GM21447 (cell line): Measurements from ENCODE around the gene NEDD4L.

ENCODE experiments used
- ATAC-seq: cut with Tn5 transposase; IDR thresholded peaks from one replicate; pipeline ENCODE4 v1.9.1; 2021; ENCODE audit not compliant: unreplicated experiment

The NEDD4L gene

DNA sequence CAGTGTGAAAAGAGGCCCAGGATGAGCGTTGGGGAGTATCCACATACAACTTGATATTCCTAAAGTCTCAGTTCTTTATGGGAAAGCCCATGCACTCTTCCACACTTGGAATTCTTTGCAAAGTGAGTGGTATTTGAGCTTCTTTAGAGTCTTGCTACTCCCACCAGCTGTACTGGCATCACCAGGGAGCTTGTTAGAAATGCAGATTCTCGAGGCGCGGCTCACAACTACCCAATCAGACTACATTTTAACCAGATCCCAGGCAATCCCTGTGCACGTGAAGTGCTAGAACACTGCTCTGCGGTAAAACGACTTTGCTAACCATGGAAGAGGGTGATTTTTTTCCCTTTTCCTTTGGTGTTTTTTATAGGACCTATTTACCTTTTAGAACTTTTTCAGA is 184.7 kb downstream of the NEDD4L start:
- ATAC-seq, result no peak

DNA sequence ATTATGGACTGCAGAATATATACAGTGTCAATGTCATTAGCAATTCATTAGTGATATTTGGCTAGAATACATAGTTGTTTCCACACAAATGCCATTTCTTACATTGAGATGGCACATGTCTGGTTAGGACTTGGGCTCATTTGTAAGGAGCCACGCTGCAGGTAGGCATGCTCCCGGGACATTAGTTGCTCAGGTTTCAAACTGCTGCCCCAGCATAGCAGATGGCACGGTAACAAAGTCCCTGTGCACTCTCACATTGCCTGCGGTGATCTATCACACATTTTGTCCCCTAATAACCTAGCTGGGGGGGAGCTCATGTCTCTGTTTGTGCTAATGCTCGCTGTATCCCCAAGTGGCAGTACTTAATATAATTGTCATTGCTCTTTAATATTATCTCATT is 185.1 kb downstream of the NEDD4L start:
- ATAC-seq, result no peak

DNA sequence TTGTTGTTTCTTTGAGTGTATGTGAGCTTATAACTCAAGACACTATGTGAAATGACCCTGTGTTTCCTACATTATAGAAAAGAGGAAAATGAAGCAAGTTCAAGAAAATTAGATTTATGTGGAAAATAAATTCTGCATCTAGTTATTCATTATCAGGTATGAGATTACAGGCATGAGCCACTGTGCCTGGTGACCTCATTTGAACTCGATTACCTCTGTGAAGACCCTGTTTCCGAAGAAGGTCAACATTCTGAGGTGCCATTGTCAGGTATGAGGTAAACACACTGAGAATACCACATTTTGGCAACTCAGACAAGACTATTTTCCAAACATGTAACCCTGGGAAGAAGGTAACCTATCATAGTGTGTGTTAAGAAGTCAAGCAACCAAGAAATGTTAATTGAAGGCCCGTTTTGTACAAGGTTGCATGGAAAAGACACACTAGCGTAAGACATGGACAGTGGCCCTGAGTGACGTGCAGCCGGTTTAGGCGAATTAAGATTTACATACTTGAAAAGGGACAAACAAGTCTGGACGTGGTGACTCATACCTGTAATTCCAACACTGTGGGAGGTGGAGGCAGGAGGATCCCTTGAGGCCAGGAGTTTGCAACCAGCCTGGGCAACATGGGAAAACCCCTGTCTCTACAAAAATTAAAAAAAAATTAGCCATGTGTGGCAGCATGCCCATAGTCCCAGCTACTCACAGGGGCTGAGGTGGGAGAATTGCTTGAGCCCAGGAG is 186.6 kb downstream of the NEDD4L start:
- ATAC-seq, result no peak

DNA sequence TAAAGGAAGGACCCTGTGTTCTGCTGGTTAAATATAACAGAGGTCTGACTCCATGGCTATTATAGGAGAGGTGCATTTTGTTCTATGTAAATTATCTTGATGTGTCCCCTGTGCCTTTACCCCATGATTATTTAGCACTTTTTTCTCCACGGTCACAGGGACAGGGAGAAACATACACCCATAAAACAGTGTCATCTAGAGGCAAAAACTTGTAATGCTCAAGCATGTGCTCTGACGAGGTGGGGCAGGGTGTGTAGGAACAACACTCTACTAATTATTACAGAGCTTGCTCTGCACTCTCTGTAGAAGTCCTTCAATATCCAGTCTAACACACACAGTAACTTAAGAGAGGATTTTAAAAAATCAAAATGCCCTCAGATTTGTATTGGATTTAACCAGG is 187.9 kb downstream of the NEDD4L start:
- no peak for ATAC-seq

DNA sequence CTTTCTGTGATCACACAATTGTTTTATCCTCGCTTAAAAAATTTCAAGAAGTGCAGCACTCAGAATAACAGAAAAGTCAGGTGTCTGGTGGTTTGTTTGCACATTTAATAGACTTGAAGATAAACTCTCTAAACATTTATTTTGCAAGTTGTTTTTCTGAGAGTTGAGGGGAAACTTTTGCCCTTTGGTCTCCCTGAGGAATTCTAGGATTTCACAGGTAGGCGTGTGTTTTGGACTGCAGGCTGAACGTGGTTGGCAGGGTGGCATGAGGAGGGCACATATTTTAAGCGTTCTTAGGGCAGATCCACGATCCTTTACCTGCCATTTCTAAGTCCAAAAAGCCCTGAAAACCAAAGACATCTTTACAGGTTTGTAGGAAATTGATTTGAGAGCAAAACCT is 188.6 kb downstream of the NEDD4L start:
- ATAC-seq, result no peak

DNA sequence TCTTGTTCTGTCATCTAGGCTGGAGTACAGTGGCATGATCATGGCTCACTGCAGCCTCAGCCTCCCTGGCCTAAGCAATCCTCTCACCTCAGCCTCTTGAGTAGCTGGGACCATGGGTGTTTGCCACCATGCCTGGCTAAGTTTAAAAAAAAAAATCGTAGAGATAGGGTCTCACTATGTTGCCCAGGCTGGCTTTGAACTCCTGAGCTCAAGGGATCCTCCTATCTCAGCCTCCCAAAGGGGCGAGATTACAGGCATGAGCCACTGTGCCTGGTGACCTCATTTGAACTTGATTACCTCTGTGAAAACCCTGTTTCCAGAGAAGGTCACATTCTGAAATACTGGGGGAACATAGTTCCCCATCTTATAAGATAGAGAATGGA is 190.3 kb downstream of the NEDD4L start:
- ATAC-seq, result no peak

DNA sequence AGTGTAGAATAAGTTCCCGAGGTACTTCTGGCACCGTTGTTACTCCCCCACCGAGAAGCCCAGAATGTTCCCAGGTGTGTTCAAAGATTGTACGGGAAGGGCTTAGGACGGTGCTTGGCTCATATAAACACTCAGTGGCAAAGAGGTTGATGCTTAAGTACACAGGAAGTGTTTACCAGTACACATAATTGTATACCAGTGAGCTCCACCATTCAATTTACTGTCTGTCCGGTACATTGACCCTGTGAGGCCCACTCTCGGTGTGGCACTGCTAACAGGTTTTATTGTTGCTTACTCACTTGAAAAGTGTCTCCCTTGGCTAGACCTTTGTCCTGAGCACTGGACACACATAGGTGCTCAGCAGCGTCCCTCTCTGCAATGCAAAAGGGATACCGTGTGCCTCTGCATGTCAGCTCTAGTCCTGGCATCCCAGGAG is 191.0 kb downstream of the NEDD4L start:
- no peak for ATAC-seq

DNA sequence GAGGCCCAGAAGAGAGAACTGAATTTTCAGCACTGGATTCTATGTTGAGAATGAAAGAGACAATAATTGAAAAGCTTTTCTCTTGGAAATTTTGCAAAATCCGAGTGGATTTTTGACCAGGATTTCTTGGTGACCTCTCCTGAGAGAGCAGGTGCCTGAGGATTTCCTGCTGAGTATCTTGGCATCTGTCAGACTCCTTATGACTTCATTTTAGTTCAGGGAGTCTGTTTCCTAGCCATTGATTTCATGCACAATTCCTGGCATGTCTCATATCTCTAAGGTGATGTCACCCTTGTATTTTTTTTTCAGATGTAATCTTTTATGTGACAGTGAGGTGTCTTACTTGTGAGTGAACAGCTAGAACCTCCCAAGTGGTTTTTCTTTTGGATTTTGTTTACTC is 195.9 kb downstream of the NEDD4L start:
- ATAC-seq, result no peak

DNA sequence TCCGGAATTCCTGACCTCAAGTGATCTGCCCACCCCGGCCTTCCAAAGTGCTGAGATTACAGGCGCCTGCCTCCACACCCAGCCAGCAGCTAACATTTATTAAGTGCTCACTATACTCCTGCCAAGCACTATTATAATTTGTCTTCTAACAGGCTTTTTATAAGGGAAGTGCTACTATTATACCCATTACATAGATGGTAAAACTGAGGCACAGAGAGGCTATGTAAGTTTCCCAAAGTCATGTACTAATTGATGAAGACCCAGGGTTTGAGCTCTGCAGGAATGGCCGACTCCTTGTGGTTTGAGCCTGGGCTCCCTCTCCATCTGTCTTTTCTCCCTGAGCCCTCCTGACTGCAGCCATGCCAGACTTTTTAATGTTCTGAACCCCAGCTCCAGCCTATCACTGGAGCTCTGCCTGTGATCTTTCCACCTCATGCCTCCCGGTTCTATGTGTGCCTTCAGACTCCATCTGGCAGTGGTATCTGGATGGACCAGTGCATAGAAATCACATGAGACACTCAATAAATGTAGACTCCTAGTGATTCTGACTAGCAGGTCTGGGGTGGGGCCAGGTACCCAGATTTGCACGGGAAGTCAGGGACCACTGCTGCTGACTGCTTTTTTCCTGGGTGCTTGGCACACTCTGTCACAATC is 197.1 kb downstream of the NEDD4L start:
- ATAC-seq, result no peak

DNA sequence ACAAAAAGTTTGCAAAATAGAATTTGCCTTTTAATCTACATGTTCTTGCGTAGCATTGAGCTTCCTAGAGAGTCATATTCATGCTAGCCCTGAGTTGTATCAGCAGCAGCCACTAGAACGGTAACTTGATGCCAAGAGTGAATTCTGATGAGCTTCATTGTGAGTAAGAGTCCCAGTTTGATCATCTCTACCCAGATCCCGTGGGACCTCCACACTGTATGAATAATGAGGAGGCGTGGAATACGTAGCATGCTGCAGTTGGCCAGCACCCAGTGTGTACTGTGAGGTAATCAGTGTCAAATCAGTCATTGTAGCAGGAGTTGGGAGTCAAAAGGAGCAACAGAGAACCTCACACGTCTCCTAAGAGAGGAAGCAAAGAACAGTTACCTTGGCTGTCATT is 197.9 kb downstream of the NEDD4L start:
- no peak for ATAC-seq

DNA sequence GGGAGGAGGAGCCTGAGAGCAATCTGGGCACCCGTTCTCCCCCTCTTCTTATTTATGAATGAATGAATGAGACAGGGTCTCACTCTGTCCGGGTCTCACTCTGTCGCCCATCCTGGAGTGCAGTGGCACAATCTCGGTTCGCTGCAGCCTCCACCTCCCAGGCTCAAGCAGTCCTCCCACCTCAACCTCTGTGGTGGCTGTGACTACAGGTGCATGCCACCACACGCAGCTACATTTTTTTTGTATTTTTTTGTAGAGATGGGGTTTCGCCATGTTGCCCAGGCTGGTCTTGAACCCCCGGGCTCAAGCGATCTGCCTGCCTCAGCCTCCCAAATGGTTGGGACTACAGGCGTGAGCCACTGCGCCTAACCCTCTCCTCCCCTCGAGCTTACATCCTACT is 198.4 kb downstream of the NEDD4L start:
- ATAC-seq, result no peak

DNA sequence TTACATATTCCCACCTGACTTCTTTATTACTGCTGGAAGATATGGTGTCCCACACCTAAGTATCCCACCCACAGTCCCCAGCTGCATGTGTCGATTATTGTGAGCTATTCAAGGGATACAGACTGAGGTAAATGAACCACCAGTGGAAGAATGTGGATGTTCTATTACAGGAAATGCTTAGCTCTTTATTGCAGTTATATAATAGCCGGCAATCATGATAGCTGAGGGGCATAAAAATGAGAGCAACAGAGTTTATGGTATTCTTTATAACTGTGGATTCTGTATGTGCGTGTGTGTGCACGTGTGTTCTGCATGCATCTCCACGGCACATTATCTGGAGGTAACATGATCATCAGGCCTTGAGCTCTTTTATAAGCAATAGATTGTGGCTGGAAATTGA is 198.9 kb downstream of the NEDD4L start:
- ATAC-seq, result no peak

DNA sequence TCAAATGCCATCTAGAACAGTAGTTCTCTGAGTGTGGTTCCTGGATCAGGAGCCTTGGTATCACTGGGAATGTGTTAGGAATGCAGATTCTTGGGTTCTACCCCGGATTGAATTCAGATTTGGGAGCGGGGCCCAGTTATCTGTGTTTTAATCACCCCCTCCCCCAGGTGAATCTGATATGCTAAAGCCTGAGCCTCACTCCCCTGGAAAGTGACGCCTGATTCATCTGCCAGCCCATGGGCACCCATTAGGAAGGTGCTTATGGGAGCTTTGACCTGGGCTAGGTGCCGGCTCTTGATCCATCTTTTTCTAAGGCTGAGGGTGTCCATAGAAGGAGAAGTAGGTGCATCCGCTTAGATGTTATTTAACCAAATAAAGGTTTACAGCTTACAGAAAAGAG is 199.4 kb downstream of the NEDD4L start:
- no peak for ATAC-seq

DNA sequence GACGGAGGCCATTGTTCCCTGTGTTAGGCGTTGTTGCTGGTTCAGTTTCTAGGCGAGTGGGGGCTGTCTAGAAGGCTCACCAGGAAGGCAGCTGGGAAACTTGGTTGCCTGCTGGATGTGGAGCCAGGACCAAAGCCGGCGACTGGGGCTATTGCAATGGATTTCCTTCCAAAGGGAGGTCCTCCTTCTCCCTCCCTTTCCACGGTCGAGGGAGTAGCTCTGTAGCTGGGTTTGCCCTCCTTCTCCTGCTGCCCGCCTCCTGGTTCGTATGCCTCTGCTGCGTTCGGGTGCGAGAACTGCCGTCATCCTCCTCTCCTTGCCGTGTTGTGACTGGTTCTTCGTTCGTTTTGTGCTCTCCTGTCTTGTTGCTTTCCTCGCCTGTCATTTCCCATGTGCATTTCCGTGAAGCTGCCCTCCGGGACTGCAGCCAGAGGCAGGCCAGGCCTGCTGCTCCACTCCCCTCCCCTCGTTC is 203.4 kb downstream of the NEDD4L start:
- ATAC-seq, result no peak

DNA sequence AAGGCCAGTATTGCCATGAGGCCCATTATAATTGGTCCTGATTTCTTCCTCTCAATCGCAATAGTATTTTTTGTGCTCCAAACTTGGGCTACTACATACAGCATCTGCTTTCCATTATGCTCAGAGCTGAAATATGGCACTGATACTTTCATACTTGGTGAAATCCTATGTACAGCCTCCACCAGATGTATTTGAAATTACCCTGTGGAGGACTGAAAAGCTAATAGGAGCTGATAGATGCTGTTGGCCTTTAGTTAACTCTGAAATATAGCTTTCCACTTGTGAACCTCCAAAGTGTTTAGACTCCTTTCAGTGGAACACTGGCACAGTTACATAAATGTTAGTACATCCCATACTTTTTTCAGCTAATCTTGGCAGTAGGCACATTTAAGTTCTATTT is 205.7 kb downstream of the NEDD4L start:
- no peak for ATAC-seq

DNA sequence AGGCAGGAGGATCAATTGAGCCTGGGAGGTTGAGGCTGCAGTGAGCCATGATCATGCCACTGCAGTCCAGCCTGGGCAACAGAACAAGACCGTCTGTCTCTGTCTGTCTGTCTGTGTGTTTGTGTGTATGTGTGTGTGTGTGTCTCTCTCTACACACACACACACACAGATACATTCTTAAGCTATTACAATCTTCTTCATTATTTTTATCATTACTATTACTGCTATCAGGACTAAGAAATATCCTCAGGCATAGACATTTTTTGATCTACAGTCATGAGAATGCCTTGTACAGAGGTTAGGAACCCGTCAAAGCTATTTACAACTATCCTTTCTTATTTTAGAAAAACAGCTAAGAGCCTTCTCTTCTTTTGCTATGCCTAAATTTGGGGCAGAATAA is 207.4 kb downstream of the NEDD4L start:
- ATAC-seq, result no peak

DNA sequence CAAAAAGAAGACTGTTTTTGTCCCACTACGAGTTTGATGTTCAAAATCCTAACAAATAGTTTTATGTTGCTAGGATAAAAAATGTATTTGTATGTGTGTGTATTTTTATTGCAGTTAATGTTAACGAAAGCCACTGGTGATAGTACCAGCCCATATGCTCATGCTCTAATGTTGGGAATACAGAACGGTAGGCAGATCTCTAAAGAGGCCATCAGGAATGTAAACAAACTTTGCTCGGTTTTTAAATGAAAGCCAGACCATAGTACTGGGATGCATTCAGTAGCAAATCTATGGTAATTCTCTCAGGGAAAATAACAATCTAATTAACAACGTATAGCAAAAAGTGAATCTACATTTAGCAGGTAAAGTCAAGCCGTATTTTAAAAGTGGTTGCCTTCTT is 208.1 kb downstream of the NEDD4L start:
- ATAC-seq, result no peak

DNA sequence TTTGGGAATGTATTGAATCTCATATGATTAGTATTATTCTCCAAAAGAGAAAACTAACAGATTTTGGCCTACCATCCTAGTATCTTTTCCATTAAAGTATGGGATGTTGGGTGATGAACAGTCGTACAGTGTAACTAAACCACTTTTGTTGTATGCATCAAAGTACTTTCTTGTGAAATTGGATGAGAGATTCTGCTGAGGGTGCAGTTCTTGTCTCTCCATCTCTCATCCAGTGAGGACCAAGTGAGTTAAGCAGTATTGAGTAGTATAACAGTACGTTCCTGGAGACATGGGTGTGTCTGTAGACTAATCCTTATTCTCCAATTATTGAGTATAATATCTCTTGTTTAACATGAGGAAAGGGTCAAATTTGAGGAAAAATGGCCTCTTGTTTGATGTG is 209.3 kb downstream of the NEDD4L start:
- no peak for ATAC-seq

DNA sequence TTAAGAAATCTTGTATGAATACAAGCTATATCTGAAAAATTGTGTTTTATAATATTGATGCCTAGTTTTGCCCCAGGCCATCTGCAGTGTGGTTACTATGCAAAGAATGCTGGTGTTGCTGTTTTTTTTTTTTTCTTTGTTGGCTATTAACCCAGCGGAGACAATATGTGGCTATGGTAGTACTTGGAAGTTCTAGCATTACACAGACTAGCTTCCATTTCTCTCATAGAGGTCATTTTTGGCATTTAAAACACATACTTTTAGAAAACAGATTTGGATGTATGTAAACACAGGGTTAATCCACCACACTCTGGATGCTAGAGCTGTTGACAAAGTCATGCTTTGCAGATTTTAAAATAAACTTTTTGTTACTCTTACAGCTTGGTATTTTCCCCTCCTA is 209.8 kb downstream of the NEDD4L start:
- no peak for ATAC-seq

DNA sequence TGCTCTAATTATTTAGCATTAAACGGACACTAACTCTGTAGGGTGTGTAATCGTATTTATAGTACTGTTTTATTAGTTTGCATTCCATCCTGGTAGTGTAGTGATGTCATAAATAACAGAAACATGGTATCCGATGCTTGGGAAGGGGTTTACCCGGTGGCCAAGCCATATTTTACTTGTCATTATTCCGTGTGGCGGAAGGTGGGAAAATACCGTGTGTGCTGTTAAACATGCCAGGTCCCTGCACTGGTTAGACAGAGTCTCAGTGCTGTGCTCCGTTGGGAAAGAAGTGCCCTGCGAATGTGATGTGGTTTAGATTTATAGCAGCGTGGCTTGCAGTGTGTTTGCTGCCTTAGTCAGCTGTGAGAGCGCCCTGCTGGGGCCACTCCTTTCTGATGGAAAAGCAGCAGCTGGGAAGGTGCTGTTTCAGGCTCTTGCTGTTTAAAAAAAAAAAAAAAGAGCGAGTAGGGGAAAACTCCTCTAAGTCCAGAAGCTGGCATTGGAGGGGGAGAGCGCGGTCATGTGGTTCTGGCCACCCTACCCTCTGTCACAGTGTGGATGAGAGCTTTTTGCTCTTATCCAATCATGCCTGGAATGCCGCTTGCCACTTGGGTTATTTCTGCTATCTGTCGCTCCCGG is 211.0 kb downstream of the NEDD4L start:
- ATAC-seq, result no peak

DNA sequence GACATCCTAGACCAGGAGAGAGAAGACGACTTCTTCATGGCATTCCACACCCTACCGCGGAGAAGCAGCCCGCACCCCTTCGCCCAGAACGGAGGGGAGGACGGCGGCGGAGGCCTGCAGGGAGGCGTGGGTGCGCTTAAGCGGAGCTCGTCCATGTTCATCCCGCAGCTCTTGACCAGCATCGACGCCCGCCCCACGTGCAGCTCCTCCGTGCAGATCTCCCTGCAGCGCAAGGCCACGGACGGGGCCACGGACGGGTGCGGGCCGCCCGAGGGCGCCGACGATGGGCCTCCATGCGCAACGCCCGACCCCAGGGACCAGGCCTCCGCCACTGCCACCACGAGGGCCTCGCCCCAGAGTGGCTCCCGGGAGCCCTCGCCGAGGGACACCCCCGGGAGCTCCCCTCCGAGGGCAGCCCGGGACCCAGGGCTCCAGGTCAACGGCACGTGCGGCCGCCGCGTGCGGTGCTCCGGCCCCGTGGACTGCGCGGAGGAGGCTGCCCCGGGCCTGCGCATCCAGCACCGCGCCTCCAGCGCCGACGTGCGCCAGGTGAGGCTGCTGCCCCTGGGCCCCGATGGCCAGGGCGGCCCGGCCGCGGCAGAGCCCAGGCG is 211.8 kb downstream of the NEDD4L start:
- no peak for ATAC-seq
